ENCODE results near the gene FRRS1. TPM values are rescaled to one million over a fixed set of nuclear protein-coding genes. Genes with fewer than 3 reads are reported as not detected.

FRRS1 gene
- total and polyA plus RNA-seq, 2 of the 4 experiments (the other 2 are of a cell fraction): 3.8 to 23.5 TPM

- ATAC-seq (ENCODE audit: low read depth) (no peak), DNase-seq (no peak)
- no peak overlapping the region for H3K4me3 ChIP-seq (ENCODE audit: insufficient read depth, low read depth, low read length)
- ChIA-PET CTCF (no interaction called here), POLR2A (ENCODE audit: unreplicated experiment) (no interaction called here)
- no peak overlapping the region for H2BK15ac ChIP-seq (ENCODE audit: low read depth, low read length)
- no peaks in the 10 kb centered on the region for H4K20me1 ChIP-seq (ENCODE audit: insufficient read depth, low read length)
- no peak overlapping the region for H2AFZ ChIP-seq (replicated peaks; ENCODE audit: low read length, poor library complexity)
- no peak overlapping the region for H3K14ac ChIP-seq (replicated peaks; ENCODE audit: low read depth, low read length)
- peaks cover 2% of the 10 kb centered on the region; the same call in 1 of the 2 replicates for H3K4me1 ChIP-seq (ENCODE audit: control insufficient read depth, insufficient read depth, low read length)
- WGBS, 2 experiments (ENCODE audit: extremely low coverage in 2 of 2, insufficient read length in 1 of 2): no CpG with 5 or more reads among the region's 1 CpG
- no peak overlapping the region for H3K9ac ChIP-seq (ENCODE audit: low read depth, low read length)
- H3K27me3 ChIP-seq (ENCODE audit: control insufficient read depth, insufficient read depth, low read length): no peaks in the 10 kb centered on the region
- H2BK120ac ChIP-seq (ENCODE audit: low read depth, low read length): no peak overlapping the region
- no peak overlapping the region for H3K18ac ChIP-seq (ENCODE audit: low read depth, low read length)
- no peak overlapping the region for H3K56ac ChIP-seq (ENCODE audit: extremely low read depth, insufficient read depth, low read length)
- H3K36me3 ChIP-seq (ENCODE audit: control insufficient read depth, insufficient read depth, low read length): no peaks in the 10 kb centered on the region
- H4K8ac ChIP-seq (ENCODE audit: low read depth in 2 of 2, low read length in 2 of 2): no peak overlapping the region
- H3K9me1 ChIP-seq (ENCODE audit: insufficient read depth, low read length): no peaks in the 10 kb centered on the region
- H2BK5ac ChIP-seq (ENCODE audit: low read depth, low read length, poor library complexity, severe bottlenecking): no peak overlapping the region
- H3K9me3 ChIP-seq (ENCODE audit: control insufficient read depth, insufficient read depth, low read length): no peaks in the 10 kb centered on the region
- in situ Hi-C loops (cut with MboI; ENCODE audit: low sequenced_read_pairs): no loop called here
- TF ChIP-seq MAZ (IDR thresholded peaks at IDR 0.05; ENCODE audit: borderline replicate concordance, low read depth, low read length) (no peak), MAFK (IDR thresholded peaks at IDR 0.05; ENCODE audit: low read depth, low read length) (peak; percentile 81)
- H4K5ac ChIP-seq (ENCODE audit: low read depth, low read length): no peak overlapping the region
- no peak overlapping the region for H3K4me2 ChIP-seq (ENCODE audit: low read depth, low read length)
- BruUV-seq (replicated peaks): no TSS peak
- no peaks in the 10 kb centered on the region for H3K79me1 ChIP-seq (ENCODE audit: low read depth in 1 of 2, low read length in 2 of 2)
- H2BK20ac ChIP-seq (ENCODE audit: low read depth, low read length): no peak overlapping the region
- H4K91ac ChIP-seq (ENCODE audit: insufficient read depth, low read depth, low read length): no peak overlapping the region
- no peak overlapping the region for H3K27ac ChIP-seq (ENCODE audit: insufficient read depth, low read length)
- dilution Hi-C loops (cut with HindIII; ENCODE audit: low sequenced_read_pairs, unreplicated experiment): no loop called here
- intact Hi-C loops (cut with micrococcal nuclease): no loop called here
- H2AK5ac ChIP-seq (ENCODE audit: low read depth, low read length): no peak overlapping the region
- no peak overlapping the region for H3K23ac ChIP-seq (ENCODE audit: low read depth, low read length)
- H3K4ac ChIP-seq (ENCODE audit: low read depth, low read length): no peak overlapping the region
- H2AK9ac ChIP-seq (replicated peaks; ENCODE audit: low read depth, low read length, poor library complexity): no peak overlapping the region
Observed at GRCh38 chr1:99764909-99765308, 1.5 kb downstream of the FRRS1 start.

Measured in IMR-90 (cell line).